Keratinocyte (primary cell): ENCODE results near the gene ERG. TPM values are rescaled to one million over a fixed set of nuclear protein-coding genes. Genes with fewer than 3 reads are reported as not detected.
A peak's percentile ranks its signal among the peaks of the same experiment; 100 is the strongest.

Experiments
- DNase-seq: peaks from one replicate; pipeline ENCODE4 v3.0.0-alpha.2; 2011; ENCODE audit warnings: low read depth, missing footprints, low spot score
- FAIRE-seq: peaks from 2 replicates; lab custom pipeline; 2011; peaks lifted over from hg19 to GRCh38; lab: Jason Lieb, UNC
- H2AFZ ChIP-seq: 2 replicates; pipeline ENCODE4 v1.6.0; 2012; ENCODE audit warnings: low read length, control low read depth, inconsistent platforms; ENCODE audit not compliant: control insufficient read depth
- H3K27ac ChIP-seq: 2 replicates; pipeline ENCODE4 v1.5.1; 2011; ENCODE audit warnings: low read length; ENCODE audit not compliant: control insufficient read depth, insufficient read depth
- H3K27me3 ChIP-seq: 3 replicates; pipeline ENCODE4 v1.6.0; 2011; ENCODE audit warnings: low read length; ENCODE audit not compliant: control insufficient read depth, insufficient read depth; ENCODE audit errors: extremely low read depth
- H3K36me3 ChIP-seq, 2 experiments: 2 replicates in 1 of 2; 3 replicates in 1 of 2; pipeline ENCODE4 v1.5.1; 2011; ENCODE audit warnings: low read length in 2 of 2, mild to moderate bottlenecking in 1 of 2; ENCODE audit not compliant: control insufficient read depth in 2 of 2, insufficient read depth in 2 of 2; ENCODE audit errors: extremely low read depth in 1 of 2
- H3K4me1 ChIP-seq: 3 replicates; pipeline ENCODE4 v1.5.1; 2011; ENCODE audit warnings: low read length; ENCODE audit not compliant: control insufficient read depth, insufficient read depth; ENCODE audit errors: extremely low read depth
- H3K4me2 ChIP-seq: 3 replicates; pipeline ENCODE4 v1.6.0; 2011; ENCODE audit warnings: low read depth, low read length; ENCODE audit not compliant: control insufficient read depth, insufficient read depth; ENCODE audit errors: extremely low read depth
- H3K4me3 ChIP-seq, 3 experiments: fragments of 200-600 bp in 1 of 3; sonication (generic) in 1 of 3; 2 replicates in 2 of 3; 3 replicates in 1 of 3; pipeline ENCODE4 v1.5.1; 2011 to 2016; ENCODE audit warnings: low read length in 3 of 3, mild to moderate bottlenecking in 3 of 3, control low read depth in 2 of 3, inconsistent platforms in 1 of 3, low read depth in 1 of 3, mixed read lengths in 1 of 3, mixed run types in 1 of 3, moderate library complexity in 1 of 3; ENCODE audit not compliant: control insufficient read depth in 2 of 3, insufficient read depth in 2 of 3; ENCODE audit errors: extremely low read depth in 1 of 3
- H3K79me2 ChIP-seq: 2 replicates; pipeline ENCODE4 v1.6.0; 2012; ENCODE audit warnings: low read length; ENCODE audit not compliant: control insufficient read depth, insufficient read depth
- H3K9ac ChIP-seq: 3 replicates; pipeline ENCODE4 v1.6.0; 2011; ENCODE audit warnings: low read length; ENCODE audit not compliant: control insufficient read depth, insufficient read depth; ENCODE audit errors: extremely low read depth
- H3K9me1 ChIP-seq: 3 replicates; pipeline ENCODE4 v1.6.0; 2011; ENCODE audit warnings: low read length; ENCODE audit not compliant: control insufficient read depth, insufficient read depth; ENCODE audit errors: extremely low read depth
- H3K9me3 ChIP-seq: 2 replicates; pipeline ENCODE4 v1.5.1; 2012; ENCODE audit warnings: low read depth, low read length; ENCODE audit not compliant: control insufficient read depth
- H4K20me1 ChIP-seq: 3 replicates; pipeline ENCODE4 v1.6.0; 2011; ENCODE audit warnings: low read length; ENCODE audit not compliant: control insufficient read depth, insufficient read depth; ENCODE audit errors: extremely low read depth
- CTCF ChIP-seq, 3 experiments: IDR thresholded peaks in 1 of 3; conservative IDR thresholded peaks in 1 of 3; optimal IDR thresholded peaks in 1 of 3; 2 replicates in 2 of 3; 3 replicates in 1 of 3; pipeline versions ENCODE3 to v1.5.1; 2011; ENCODE audit warnings: low read length in 3 of 3, mild to moderate bottlenecking in 3 of 3, moderate library complexity in 2 of 3, control low read depth in 1 of 3, inconsistent platforms in 1 of 3; ENCODE audit not compliant: insufficient read depth in 2 of 3; ENCODE audit errors: extremely low read depth in 1 of 3
- EZH2 ChIP-seq: IDR thresholded peaks from one replicate; pipeline ENCODE4 v1.6.1; 2012; ENCODE audit warnings: inconsistent platforms, mild to moderate bottlenecking, low read length, moderate library complexity
- dilution Hi-C: fragments of 300-500 bp; cut with MboI; formaldehyde crosslinking; loops from one replicate; pipeline ENCODE4 v1.7.0; 2020; ENCODE audit warnings: low sequenced_read_pairs; ENCODE audit not compliant: extremely low pct_ligation_motif_present
- polyA plus RNA-seq, 5 experiments: library from polyadenylated mRNA; depleted of rRNA in 3 of 5; stranded (reverse) in 3 of 5; stranded (forward) in 1 of 5; unstranded in 1 of 5; fragments of >200 nt; gene quantifications; 1 replicate in 1 of 5; 2 replicates in 3 of 5; 3 replicates in 1 of 5; pipeline versions ENCODE4 v1.2.1 to v1.2.3, GENCODE V29; 2011 to 2012; ENCODE audit warnings: missing spikeins in 2 of 5, low read depth in 1 of 5, low replicate concordance in 1 of 5

ERG gene
- polyA plus RNA-seq, 1 donor (not counting 4 experiments of a cell fraction or from before 2014, with no cell fraction given) = 0.08 TPM

- Histone ChIP-seq H3K4me1 (peaks cover 47% of the 10 kb centered on the region), H3K9ac (no peak overlapping the region), H2AFZ (peak overlapping the region; percentile 83), H3K9me1 (no peaks in the 10 kb centered on the region), H3K4me2 (no peak overlapping the region), H3K27me3 (no peaks in the 10 kb centered on the region), H3K9me3 (no peaks in the 10 kb centered on the region), H3K27ac (peak overlapping the region; percentile 15), H4K20me1 (no peaks in the 10 kb centered on the region), H3K4me3 (no peak overlapping the region), H3K79me2 (no peaks in the 10 kb centered on the region), H3K36me3 (no peaks in the 10 kb centered on the region)
- dilution Hi-C loops = no loop called here
- FAIRE-seq = no peak
- no peak for DNase-seq
- no peak for TF ChIP-seq EZH2
- TF ChIP-seq CTCF (optimal IDR thresholded peaks at IDR 0.05 in 1 of 3, IDR thresholded peaks at IDR 0.05 in 1 of 3, conservative IDR thresholded peaks at IDR 0.05 in 1 of 3; ENCODE audit: extremely low read depth in 1 of 3, insufficient read depth in 2 of 3, low read length in 3 of 3) = no peak
Measured at GRCh38 chr21:38475519-38475918, 22.8 kb downstream of the ERG start.

DNA sequence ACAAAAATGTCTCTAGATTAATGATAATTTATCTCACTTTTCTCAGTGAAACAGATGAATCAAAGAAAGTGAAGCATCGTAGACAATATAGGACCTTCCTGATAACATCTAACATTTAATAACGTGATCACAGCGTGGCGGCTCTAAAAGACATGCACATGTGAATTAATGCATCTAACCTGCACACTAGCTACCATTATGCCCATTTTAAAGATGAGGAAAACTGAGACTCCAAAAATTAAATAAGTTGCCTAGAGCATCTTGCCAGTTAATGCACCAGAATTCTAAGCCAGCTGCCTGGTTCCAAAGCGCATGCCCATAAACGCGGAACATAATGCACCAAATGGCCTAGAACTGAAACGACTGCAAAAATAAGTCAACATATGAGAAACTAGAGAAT, 23.5 kb downstream of the ERG start:
- Histone ChIP-seq H3K4me3 (no peak overlapping the region), H3K4me1 (peaks cover 43% of the 10 kb centered on the region), H3K36me3 (no peaks in the 10 kb centered on the region), H3K4me2 (no peak overlapping the region), H3K9ac (no peak overlapping the region), H3K79me2 (no peaks in the 10 kb centered on the region), H4K20me1 (no peaks in the 10 kb centered on the region), H3K27me3 (no peaks in the 10 kb centered on the region), H3K27ac (no peak overlapping the region), H3K9me3 (no peaks in the 10 kb centered on the region), H3K9me1 (no peaks in the 10 kb centered on the region), H2AFZ (no peak overlapping the region)
- no peak for DNase-seq
- FAIRE-seq = no peak
- dilution Hi-C loops = no loop called here
- TF ChIP-seq CTCF (optimal IDR thresholded peaks at IDR 0.05 in 1 of 3, IDR thresholded peaks at IDR 0.05 in 1 of 3, conservative IDR thresholded peaks at IDR 0.05 in 1 of 3; ENCODE audit: extremely low read depth in 1 of 3, insufficient read depth in 2 of 3, low read length in 3 of 3) (no peak), EZH2 (no peak)
